HG02642 (cell line): Measurements from ENCODE around the gene CCDC102B.

Experiments used
- ATAC-seq: cut with Tn5 transposase; IDR thresholded peaks from one replicate; pipeline ENCODE4 v1.9.1; 2021; ENCODE audit warnings: mild to moderate bottlenecking; ENCODE audit not compliant: unreplicated experiment, poor library complexity

The CCDC102B gene

DNA sequence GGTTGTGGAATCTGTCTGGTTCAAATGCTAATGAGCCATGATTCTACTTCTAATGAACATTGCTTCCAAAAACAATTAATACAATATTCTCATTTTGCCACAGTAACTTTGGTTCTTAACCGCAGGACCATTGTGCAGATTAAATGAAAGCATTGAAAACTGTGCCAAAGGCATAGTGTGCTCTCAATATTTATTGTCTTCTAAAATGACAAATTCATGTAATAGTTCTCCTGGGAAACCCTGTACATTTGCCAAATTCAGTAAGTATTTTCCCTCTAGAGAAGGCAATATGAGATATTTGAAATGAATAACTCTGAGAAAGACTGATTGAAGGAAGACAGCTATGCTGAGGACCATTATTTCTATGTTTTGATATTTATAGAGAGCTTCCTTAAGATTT is 246.3 kb downstream of the CCDC102B start:
- no peak for ATAC-seq

- no peak for ATAC-seq
These were observed 266.2 kb downstream of the CCDC102B start for GRCh38 chr18:69064063-69064462.

DNA sequence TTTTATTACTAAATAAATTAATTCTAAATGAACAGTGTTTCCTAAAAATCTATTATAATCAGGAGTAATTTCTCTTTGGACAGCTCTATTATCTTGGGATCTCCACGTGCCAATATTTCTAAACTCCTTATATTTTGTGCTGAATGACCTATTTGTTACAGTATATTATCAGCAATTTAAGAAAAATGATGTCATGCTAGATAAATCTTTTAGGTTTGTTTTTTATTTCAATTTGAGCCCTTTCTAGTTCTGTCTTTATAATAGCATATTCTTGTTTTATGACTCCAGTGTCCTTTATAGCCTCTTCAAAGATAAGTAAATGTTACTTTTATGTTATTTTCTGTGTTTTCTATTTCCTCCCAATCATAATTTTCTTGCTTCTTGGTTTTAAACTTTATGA is 269.2 kb downstream of the CCDC102B start:
- no peak for ATAC-seq

GRCh38 chr18:69071680-69072079 is 273.8 kb downstream of the CCDC102B start:
- ATAC-seq = no peak

DNA sequence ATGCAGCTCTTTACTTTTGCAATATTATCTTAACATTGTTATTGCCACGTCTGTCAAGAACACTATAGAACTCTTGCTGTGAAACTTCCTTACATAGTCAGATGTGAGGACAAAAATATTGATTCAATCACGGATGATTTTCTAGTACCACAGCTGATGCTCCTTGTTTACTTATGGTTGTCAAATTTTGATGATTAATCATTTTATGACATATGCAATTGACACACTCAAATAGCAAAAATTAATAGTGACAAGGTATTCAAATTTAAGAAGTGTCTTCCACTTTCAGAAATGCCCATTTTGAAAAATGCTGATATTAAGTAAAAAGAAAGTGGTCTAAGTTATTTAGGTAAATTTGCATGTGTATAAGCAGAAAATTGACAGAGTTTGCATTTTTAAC is 284.0 kb downstream of the CCDC102B start:
- ATAC-seq = no peak

DNA sequence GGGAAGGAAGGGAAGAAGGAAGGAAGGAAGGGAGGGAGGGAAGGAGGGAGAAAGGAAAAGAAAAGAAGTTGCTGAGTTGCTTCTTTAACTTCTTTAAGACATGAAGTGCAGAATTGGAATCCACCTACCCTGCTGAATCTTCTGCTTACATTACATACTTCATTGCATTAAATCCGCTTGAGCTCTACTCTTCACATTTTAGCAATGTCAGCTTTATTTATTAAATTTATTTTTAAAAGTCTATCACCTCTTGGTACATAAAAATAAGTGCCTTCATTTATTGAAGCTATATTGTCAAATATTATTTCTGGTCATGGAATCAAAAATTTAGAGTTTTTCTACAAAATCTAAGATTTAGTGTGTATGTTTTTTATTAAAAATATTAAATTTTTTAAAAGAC is 284.6 kb downstream of the CCDC102B start:
- ATAC-seq = no peak

DNA sequence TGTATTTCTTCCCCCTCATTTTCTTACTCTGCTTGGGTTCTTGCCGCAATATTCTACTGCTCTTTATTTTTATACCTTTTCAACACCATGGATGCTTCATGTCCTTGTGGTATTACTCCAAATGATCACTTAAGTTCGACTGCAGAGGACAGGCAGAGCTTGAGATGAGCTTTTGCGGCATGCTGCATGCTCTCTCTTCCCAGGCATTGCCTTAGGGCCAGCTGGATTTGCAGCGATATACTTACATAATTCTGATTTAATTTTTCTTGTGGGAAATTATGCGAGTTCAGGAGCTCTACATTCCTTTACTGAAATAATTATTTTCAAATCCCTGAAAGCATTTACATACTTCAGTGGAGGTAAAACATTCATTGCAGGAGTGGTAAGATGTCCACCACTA is 288.1 kb downstream of the CCDC102B start:
- no peak for ATAC-seq

DNA sequence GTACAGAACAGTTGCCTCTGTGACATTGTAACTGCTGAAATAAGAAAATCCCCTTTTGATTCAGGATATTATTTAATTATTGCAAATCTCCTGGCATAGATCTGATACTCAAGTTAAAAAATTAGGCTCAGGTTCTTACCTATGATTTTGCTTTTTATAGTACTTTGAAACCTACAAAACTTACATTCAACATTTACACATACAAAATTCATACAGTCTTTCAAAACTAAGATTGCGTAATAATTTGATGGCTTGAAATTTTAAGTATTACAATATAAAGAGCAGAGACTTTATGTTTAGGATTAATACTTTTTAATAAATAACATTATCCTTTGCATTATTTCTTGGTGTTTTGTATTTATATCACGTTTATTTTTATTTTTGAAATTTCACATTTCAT is 291.1 kb downstream of the CCDC102B start:
- ATAC-seq = no peak

- ATAC-seq = peak; percentile 85
These were observed 299.5 kb downstream of the CCDC102B start for GRCh38 chr18:69097349-69097748.

- no peak for ATAC-seq
These were observed 305.1 kb downstream of the CCDC102B start for GRCh38 chr18:69102959-69103358.
